H9 (cell line): Measurements from ENCODE around the gene PROP1. TPM values are rescaled to one million over a fixed set of nuclear protein-coding genes. Genes with fewer than 3 reads are reported as not detected.

Source experiments
- DNase-seq: peaks from one replicate; pipeline ENCODE4 v3.0.0-alpha.2; 2017
- H2AFZ ChIP-seq: one replicate; pipeline ENCODE4 v1.6.1; 2013; ENCODE audit warnings: mild to moderate bottlenecking, low read length, control low read depth, moderate library complexity
- H2AK5ac ChIP-seq: 2 replicates; pipeline ENCODE4 v1.6.1; 2013; ENCODE audit warnings: low read length, control low read depth, mixed read lengths; ENCODE audit not compliant: insufficient read length
- H2BK120ac ChIP-seq: one replicate; pipeline ENCODE4 v1.6.1; 2013; ENCODE audit warnings: low read depth, mild to moderate bottlenecking, low read length, control low read depth, inconsistent platforms; ENCODE audit not compliant: poor library complexity, severe bottlenecking
- H2BK12ac ChIP-seq: 2 replicates; pipeline ENCODE4 v1.6.1; 2013; ENCODE audit warnings: low read length, control low read depth, mixed read lengths, low read depth; ENCODE audit not compliant: insufficient read length
- H2BK15ac ChIP-seq: 2 replicates; pipeline ENCODE4 v1.6.1; 2013; ENCODE audit warnings: low read depth, low read length, control low read depth
- H2BK20ac ChIP-seq: one replicate; pipeline ENCODE4 v1.6.1; 2013; ENCODE audit warnings: low read depth, mild to moderate bottlenecking, low read length, control low read depth, inconsistent platforms; ENCODE audit not compliant: poor library complexity, severe bottlenecking
- H2BK5ac ChIP-seq: 2 replicates; pipeline ENCODE4 v1.6.1; 2013; ENCODE audit warnings: low read length, control low read depth, mixed read lengths; ENCODE audit not compliant: insufficient read length
- H3K14ac ChIP-seq: 2 replicates; pipeline ENCODE4 v1.6.1; 2013; ENCODE audit warnings: low read length, control low read depth; ENCODE audit not compliant: insufficient read depth
- H3K18ac ChIP-seq: 2 replicates; pipeline ENCODE4 v1.6.1; 2013; ENCODE audit warnings: low read depth, mild to moderate bottlenecking, mixed read lengths, low read length, control low read depth; ENCODE audit not compliant: insufficient read length
- H3K23ac ChIP-seq: 2 replicates; pipeline ENCODE4 v1.6.1; 2013; ENCODE audit warnings: low read length, control low read depth, mixed read lengths, low read depth; ENCODE audit not compliant: insufficient read length
- H3K23me2 ChIP-seq: 2 replicates; pipeline ENCODE4 v1.6.1; 2013; ENCODE audit warnings: low read depth, mild to moderate bottlenecking, mixed read lengths, low read length, control low read depth; ENCODE audit not compliant: insufficient read length, poor library complexity, severe bottlenecking
- H3K27ac ChIP-seq: 2 replicates; pipeline ENCODE4 v1.5.1; 2013; ENCODE audit warnings: low read length, control low read depth, mixed read lengths, low read depth; ENCODE audit not compliant: insufficient read length
- H3K27me3 ChIP-seq: 2 replicates; pipeline ENCODE4 v1.6.1; 2013; ENCODE audit warnings: low read length, control low read depth, inconsistent platforms; ENCODE audit not compliant: insufficient read depth
- H3K4ac ChIP-seq: 2 replicates; pipeline ENCODE4 v1.6.1; 2013; ENCODE audit warnings: low read depth, mild to moderate bottlenecking, control low read depth, inconsistent platforms, low read length, moderate library complexity
- H3K4me1 ChIP-seq: 2 replicates; pipeline ENCODE4 v1.6.1; 2013; ENCODE audit warnings: low read length, control low read depth, inconsistent platforms; ENCODE audit not compliant: insufficient read depth
- H3K4me2 ChIP-seq: 2 replicates; pipeline ENCODE4 v1.6.1; 2013; ENCODE audit warnings: low read length, control low read depth, mixed read lengths; ENCODE audit not compliant: insufficient read length, insufficient read depth
- H3K56ac ChIP-seq: 2 replicates; pipeline ENCODE4 v1.6.1; 2013; ENCODE audit warnings: low read depth, mild to moderate bottlenecking, mixed read lengths, low read length, control low read depth; ENCODE audit not compliant: insufficient read length
- H3K79me1 ChIP-seq: 2 replicates; pipeline ENCODE4 v1.6.1; 2013; ENCODE audit warnings: low read depth, mild to moderate bottlenecking, moderate library complexity, low read length, control low read depth, inconsistent platforms; ENCODE audit not compliant: insufficient read depth, poor library complexity, severe bottlenecking
- H3K79me2 ChIP-seq: 2 replicates; pipeline ENCODE4 v1.6.1; 2013; ENCODE audit warnings: low read length, control low read depth, inconsistent platforms; ENCODE audit not compliant: insufficient read depth
- H3K9ac ChIP-seq: 2 replicates; pipeline ENCODE4 v1.6.1; 2013; ENCODE audit warnings: low read length, control low read depth, mixed read lengths; ENCODE audit not compliant: insufficient read length; ENCODE audit errors: extremely low read depth
- H3K9me3 ChIP-seq: one replicate; pipeline ENCODE4 v1.6.1; 2013; ENCODE audit warnings: low read depth, low read length, inconsistent platforms; ENCODE audit not compliant: control insufficient read depth
- H3T11ph ChIP-seq: one replicate; pipeline ENCODE4 v1.6.1; 2013; ENCODE audit warnings: mild to moderate bottlenecking, low read length, control low read depth, inconsistent platforms
- H4K20me1 ChIP-seq: one replicate; pipeline ENCODE4 v1.6.1; 2013; ENCODE audit not compliant: control insufficient read depth, insufficient read length, insufficient read depth
- H4K5ac ChIP-seq: 2 replicates; pipeline ENCODE4 v1.6.1; 2013; ENCODE audit warnings: low read depth, mild to moderate bottlenecking, mixed read lengths, low read length, control low read depth; ENCODE audit not compliant: insufficient read length
- H4K8ac ChIP-seq: replicated peaks from 2 replicates; pipeline ENCODE4 v1.6.1; 2013; ENCODE audit warnings: low read length, control low read depth, mixed read lengths, low read depth; ENCODE audit not compliant: insufficient read length
- H4K91ac ChIP-seq: 2 replicates; pipeline ENCODE4 v1.6.1; 2013; ENCODE audit warnings: low read depth, mild to moderate bottlenecking, moderate library complexity, mixed read lengths, low read length, control low read depth; ENCODE audit not compliant: insufficient read length
- H3K27ac Mint-ChIP-seq, 3 experiments: 2 replicates in 2 of 3; 3 replicates in 1 of 3; pipeline ENCODE4 v1.8.0; 2020 to 2021; ENCODE audit warnings: mixed read lengths in 3 of 3, mild to moderate bottlenecking in 1 of 3, moderate library complexity in 1 of 3
- H3K27me3 Mint-ChIP-seq: 2 replicates; pipeline ENCODE4 v1.8.0; 2021; ENCODE audit warnings: low read depth, mild to moderate bottlenecking, moderate library complexity, mixed read lengths
- H3K36me3 Mint-ChIP-seq, 3 experiments: 2 replicates in 2 of 3; 3 replicates in 1 of 3; pipeline ENCODE4 v1.8.0; 2020 to 2021; ENCODE audit warnings: low read depth in 3 of 3, mixed read lengths in 3 of 3; ENCODE audit not compliant: insufficient read depth in 1 of 3
- H3K4me1 Mint-ChIP-seq, 2 experiments: 2 replicates each; pipeline ENCODE4 v1.8.0; 2020; ENCODE audit warnings: mixed read lengths in 2 of 2
- H3K4me3 Mint-ChIP-seq, 2 experiments: 2 replicates in 1 of 2; 3 replicates in 1 of 2; pipeline ENCODE4 v1.8.0; 2020 to 2021; ENCODE audit warnings: mild to moderate bottlenecking in 2 of 2, mixed read lengths in 2 of 2, moderate library complexity in 1 of 2
- H3K9me3 Mint-ChIP-seq, 2 experiments: 2 replicates in 1 of 2; 3 replicates in 1 of 2; pipeline ENCODE4 v1.8.0; 2020; ENCODE audit warnings: mild to moderate bottlenecking in 2 of 2, mixed read lengths in 2 of 2, moderate library complexity in 1 of 2
- CTCF ChIP-seq: fragments of 200-600 bp; sonication (generic); conservative IDR thresholded peaks from 3 replicates; pipeline ENCODE4 v1.8.0; 2021; ENCODE audit warnings: antibody characterized with exemption, mild to moderate bottlenecking
- WGBS: extraction: QIAGEN DNeasy Blood & Tissue Kit; methylation state at CpG from one replicate; pipeline ENCODE4 v1.1.7; 2013; ENCODE audit warnings: missing lambda C conversion rate, low lambda C conversion rate, mixed read lengths; ENCODE audit not compliant: insufficient read length; ENCODE audit errors: extremely low coverage; 5-methylcytosine and 5-hydroxymethylcytosine counted together
- total RNA-seq: library from RNA; stranded (reverse); gene quantifications from 2 replicates; pipeline ENCODE4 v1.2.1, GENCODE V29; 2021

The PROP1 gene
- total RNA-seq, 1 experiment from 2014 or later, result not detected

GRCh38 chr5:177987326-177987725 is 8.7 kb downstream of the PROP1 start:
- H3K4me1 ChIP-seq, result no peaks in the 10 kb centered on the region
- Mint-ChIP-seq H3K36me3 (no peaks in the 10 kb centered on the region; a peak in 1 of 7 replicates), H3K4me3 (no peak overlapping the region), H3K9me3 (no peaks in the 10 kb centered on the region), H3K27ac (peak overlapping the region in 1 of 3 experiments; percentile 15; a peak in 1 of 7 replicates), H3K27me3 (peaks cover 2% of the 10 kb centered on the region), H3K4me1 (peaks cover 4 to 6% of the 10 kb centered on the region in 2 experiments)
- H4K20me1 ChIP-seq, result no peaks in the 10 kb centered on the region
- no peak overlapping the region for H2AFZ ChIP-seq
- H3K79me1 ChIP-seq, result no peaks in the 10 kb centered on the region
- H3K23ac ChIP-seq, result no peak overlapping the region
- TF ChIP-seq CTCF, result no peak
- DNase-seq, result no peak
- H2BK5ac ChIP-seq, result no peak overlapping the region
- H2BK20ac ChIP-seq, result no peak overlapping the region
- H2BK15ac ChIP-seq, result no peak overlapping the region
- no peak overlapping the region for H4K5ac ChIP-seq
- H2AK5ac ChIP-seq, result no peak overlapping the region
- no peak overlapping the region for H3K4me2 ChIP-seq
- H3K56ac ChIP-seq, result no peak overlapping the region
- H3K18ac ChIP-seq, result no peak overlapping the region
- no peaks in the 10 kb centered on the region for H3K9me3 ChIP-seq
- no peak overlapping the region for H3T11ph ChIP-seq
- no peak overlapping the region for H2BK120ac ChIP-seq
- H2BK12ac ChIP-seq, result no peak overlapping the region
- no peak overlapping the region for H4K91ac ChIP-seq
- no peak overlapping the region for H3K14ac ChIP-seq
- H3K27me3 ChIP-seq, result no peaks in the 10 kb centered on the region
- H3K9ac ChIP-seq, result no peak overlapping the region
- no CpG with 5 or more reads among the region's 9 CpGs for WGBS
- H3K4ac ChIP-seq, result no peak overlapping the region
- no peaks in the 10 kb centered on the region for H3K23me2 ChIP-seq
- H4K8ac ChIP-seq, result no peak overlapping the region
- no peak overlapping the region for H3K27ac ChIP-seq
- no peaks in the 10 kb centered on the region for H3K79me2 ChIP-seq
